ENCODE data around the gene E4F1.

E4F1 gene

DNA sequence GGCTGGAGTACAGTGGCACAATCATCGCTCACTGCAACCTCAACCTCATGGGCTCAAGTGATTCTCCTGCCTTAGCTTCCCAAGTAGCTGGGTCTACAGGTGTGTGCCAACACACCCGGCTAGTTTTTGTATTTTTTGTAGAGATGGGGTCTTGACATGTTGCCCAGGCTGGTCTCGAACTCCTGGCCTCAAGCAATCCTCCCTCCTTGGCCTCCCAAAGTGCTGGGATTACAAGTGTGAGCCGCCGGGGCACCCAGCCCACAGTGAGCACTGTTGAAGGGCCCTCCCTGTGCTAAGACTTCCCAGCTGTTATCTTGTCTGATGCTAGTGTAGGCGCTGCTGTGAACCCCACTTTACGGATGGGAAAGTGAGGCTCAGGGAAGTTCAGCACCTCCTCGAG lies 35.0 kb upstream of the E4F1 start:
- TF ChIP-seq, protein P1, sequence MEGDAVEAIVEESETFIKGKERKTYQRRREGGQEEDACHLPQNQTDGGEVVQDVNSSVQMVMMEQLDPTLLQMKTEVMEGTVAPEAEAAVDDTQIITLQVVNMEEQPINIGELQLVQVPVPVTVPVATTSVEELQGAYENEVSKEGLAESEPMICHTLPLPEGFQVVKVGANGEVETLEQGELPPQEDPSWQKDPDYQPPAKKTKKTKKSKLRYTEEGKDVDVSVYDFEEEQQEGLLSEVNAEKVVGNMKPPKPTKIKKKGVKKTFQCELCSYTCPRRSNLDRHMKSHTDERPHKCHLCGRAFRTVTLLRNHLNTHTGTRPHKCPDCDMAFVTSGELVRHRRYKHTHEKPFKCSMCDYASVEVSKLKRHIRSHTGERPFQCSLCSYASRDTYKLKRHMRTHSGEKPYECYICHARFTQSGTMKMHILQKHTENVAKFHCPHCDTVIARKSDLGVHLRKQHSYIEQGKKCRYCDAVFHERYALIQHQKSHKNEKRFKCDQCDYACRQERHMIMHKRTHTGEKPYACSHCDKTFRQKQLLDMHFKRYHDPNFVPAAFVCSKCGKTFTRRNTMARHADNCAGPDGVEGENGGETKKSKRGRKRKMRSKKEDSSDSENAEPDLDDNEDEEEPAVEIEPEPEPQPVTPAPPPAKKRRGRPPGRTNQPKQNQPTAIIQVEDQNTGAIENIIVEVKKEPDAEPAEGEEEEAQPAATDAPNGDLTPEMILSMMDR (IDR thresholded peaks at IDR 0.05; ENCODE audit: insufficient read depth, low read depth, low read length, missing control alignments) = no peak
- DNase-seq (ENCODE audit: low read depth) = no peak

DNA sequence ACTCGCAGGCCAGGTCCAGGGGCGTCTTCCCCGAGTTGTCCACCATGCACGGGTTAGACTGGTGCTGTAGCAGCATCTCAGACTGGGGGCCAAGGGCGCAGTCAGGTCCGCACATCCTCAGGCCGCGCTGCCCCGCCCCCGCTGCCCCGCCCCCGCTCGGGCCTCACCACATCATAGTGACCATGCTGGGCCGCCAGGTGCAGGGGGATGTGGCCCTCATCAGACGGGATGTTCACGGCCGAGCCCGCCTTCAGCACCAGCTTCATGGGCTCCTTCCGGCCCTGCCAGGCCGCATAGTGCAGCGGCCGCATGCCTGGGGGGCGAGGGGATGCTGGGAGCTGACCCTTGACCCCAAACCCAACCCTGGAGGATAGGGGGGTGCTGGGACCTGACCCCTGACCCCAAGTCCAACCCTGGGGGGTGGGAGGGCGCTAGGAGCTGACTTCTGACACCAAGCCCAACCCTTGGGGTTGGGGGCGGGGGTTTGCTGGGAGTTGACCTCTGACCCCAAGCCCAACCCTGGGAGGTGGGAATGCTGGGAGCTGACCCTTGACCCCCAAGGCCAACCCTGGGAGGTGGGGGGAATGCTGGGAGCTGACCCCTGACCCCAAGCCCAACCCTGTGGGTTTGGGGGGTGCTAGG lies 34.0 kb upstream of the E4F1 start:
- no peak for DNase-seq (ENCODE audit: low read depth)
- no peak overlapping the region for H3K4me3 ChIP-seq (ENCODE audit: low read depth, low read length)
- TF ChIP-seq, protein P1 (IDR thresholded peaks at IDR 0.05; ENCODE audit: insufficient read depth, low read depth, low read length, missing control alignments) = no peak

More for the DNA sequence above, 35.0 kb upstream of the E4F1 start:
- no peak overlapping the region for H3K4me3 ChIP-seq (ENCODE audit: low read depth, low read length)

DNA sequence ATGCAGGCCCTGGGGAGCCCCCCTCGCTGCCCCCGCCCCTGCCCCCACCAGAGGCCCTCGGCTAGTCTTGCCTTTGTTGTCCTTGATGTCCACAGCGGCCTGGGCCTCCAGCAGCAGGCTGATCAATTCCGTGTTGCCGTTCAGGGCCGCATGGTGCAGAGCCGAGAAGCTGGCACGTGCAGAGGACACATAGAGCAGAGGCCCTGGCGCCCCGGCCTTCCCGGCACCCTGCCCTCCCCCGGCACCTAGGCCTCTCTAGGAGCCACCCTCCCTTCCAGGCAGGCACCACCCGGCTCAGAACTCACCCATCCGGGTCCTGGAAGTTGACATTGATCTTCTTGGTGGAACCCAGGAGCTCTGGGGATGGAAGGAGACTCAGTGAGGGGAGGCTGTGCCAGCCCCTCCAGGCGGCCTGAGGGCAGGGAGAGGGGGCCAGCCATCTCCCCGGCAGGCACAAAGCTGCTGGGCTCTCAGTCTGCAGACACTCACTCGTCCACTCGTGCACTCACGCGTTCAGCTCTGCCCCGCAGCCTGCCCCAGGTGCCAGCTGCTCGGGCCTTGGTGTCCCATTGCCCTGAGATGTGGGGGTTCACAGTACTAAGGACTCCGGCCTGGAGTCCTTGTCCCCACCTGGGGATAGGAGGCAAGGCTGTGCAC lies 33.3 kb upstream of the E4F1 start:
- TF ChIP-seq, protein P1 (IDR thresholded peaks at IDR 0.05; ENCODE audit: insufficient read depth, low read depth, low read length, missing control alignments) = no peak
- no peak for DNase-seq (ENCODE audit: low read depth)
- H3K4me3 ChIP-seq (ENCODE audit: low read depth, low read length) = no peak overlapping the region

DNA sequence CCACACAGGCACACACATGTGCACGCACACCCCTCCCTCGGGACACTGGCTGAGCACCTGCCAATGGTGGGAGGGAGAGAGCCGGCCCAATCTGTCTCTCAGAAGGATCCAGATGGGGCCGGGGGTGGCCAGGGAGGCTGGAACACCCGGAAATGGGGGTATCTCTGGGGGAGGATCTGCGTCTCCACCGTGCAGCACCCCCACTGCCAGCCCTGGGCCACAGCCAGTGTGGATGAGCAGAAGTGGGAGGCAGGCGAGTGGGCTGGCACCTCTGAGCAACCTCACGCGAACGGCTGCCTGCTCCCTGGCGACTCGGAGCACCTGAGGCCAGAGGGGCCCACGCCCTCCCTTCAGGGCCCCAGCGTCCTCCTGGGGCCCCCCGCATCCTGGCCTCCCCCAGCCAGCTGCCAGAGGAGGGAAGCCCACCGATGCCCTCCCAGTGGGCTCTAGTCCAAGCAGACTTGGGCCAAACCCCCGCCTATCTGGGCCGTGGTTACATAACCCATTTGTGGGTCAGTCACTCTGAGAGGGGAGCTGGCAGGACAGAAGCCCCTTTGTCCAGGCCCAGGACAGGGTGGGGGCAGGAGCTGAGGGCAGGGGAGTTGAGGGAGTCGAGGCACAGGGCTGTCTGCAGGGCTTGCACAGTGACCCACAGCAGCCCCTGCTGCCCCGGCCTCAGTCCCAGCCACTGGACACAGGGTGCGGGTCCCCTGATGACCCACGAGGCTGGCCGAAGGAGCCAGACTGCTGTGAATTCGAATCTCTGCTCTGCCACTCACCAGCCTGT lies 32.5 kb upstream of the E4F1 start:
- TF ChIP-seq, protein P1 (IDR thresholded peaks at IDR 0.05; ENCODE audit: insufficient read depth, low read depth, low read length, missing control alignments) = no peak
- H3K4me3 ChIP-seq (ENCODE audit: low read depth, low read length) = no peak overlapping the region
- no peak for DNase-seq (ENCODE audit: low read depth)

DNA sequence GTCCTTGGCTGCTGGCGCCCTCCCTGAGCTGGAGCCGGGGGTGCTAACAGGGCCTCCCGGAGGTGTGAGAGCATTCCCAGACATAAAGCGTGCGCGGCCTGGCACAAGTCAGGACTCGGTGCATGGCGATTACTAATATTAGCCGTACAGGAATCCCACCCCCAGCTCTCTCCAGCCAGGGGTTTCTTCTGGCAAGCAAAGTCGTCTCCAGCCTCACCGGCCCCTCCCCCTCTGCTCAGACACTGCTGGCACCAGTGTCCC lies 32.0 kb upstream of the E4F1 start:
- no peak for DNase-seq (ENCODE audit: low read depth)
- no peak overlapping the region for H3K4me3 ChIP-seq (ENCODE audit: low read depth, low read length)
- TF ChIP-seq, protein P1 (IDR thresholded peaks at IDR 0.05; ENCODE audit: insufficient read depth, low read depth, low read length, missing control alignments) = no peak

DNA sequence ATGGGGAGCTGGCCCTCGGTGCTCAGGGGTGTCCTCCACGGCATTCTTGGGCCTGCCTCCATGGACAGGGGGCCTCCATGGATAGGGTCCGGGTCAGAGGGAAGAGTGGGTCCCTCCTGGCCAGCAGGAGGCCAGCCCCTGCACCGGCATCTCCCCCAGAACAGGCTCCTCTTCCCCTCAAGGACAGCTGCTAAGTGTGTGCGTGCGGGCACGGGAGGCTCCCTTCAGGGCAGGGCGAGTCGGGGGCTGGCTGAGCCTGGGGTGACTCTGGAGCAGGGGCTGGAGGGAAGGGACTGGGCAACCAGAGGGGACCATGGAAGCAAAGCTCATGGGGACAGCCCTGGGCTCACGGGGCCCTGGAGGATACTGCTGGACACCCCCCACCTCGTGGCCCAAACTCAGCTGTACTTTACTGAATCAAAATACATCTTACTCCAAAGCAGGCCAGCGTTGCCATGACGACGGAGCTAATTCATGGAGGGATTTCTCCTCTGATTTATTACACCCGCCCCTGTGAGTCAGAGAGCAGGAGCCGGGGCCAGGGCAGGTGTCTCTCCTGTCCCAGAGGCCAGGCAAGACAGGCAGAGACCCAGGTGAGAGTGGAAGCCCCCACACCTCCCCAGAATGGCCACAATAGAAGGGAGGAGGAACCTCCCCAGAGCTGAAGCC lies 29.1 kb upstream of the E4F1 start:
- DNase-seq (ENCODE audit: low read depth) = no peak
- TF ChIP-seq, protein P1 (IDR thresholded peaks at IDR 0.05; ENCODE audit: insufficient read depth, low read depth, low read length, missing control alignments) = no peak
- no peak overlapping the region for H3K4me3 ChIP-seq (ENCODE audit: low read depth, low read length)
